GM12875 (cell line): ENCODE measurements around the gene TMPRSS9.

Source experiments
- H3K4me3 ChIP-seq: one replicate; pipeline ENCODE4 v1.5.1; 2011; ENCODE audit warnings: low read depth, low read length, control low read depth
- CTCF ChIP-seq: IDR thresholded peaks from 2 replicates; pipeline ENCODE4 v1.5.1; 2011; ENCODE audit warnings: low read depth, mild to moderate bottlenecking, control low read depth, inconsistent platforms, low read length, moderate library complexity, borderline replicate concordance; ENCODE audit not compliant: insufficient read depth

TMPRSS9 gene

GRCh38 chr19:2363419-2363818 lies 3.4 kb downstream of the TMPRSS9 start:
- H3K4me3 ChIP-seq = no peak overlapping the region
- TF ChIP-seq CTCF = no peak

- no peak overlapping the region for H3K4me3 ChIP-seq
- TF ChIP-seq CTCF = no peak
Measured at GRCh38 chr19:2365201-2365970, 5.3 kb downstream of the TMPRSS9 start.

GRCh38 chr19:2371656-2372055 lies 11.6 kb downstream of the TMPRSS9 start:
- no peak overlapping the region for H3K4me3 ChIP-seq
- no peak for TF ChIP-seq CTCF

- H3K4me3 ChIP-seq = no peak overlapping the region
- TF ChIP-seq CTCF = no peak
Measured at GRCh38 chr19:2372076-2372612, 12.1 kb downstream of the TMPRSS9 start.

GRCh38 chr19:2374808-2375207 lies 14.7 kb downstream of the TMPRSS9 start:
- no peak overlapping the region for H3K4me3 ChIP-seq
- TF ChIP-seq CTCF = no peak

DNA sequence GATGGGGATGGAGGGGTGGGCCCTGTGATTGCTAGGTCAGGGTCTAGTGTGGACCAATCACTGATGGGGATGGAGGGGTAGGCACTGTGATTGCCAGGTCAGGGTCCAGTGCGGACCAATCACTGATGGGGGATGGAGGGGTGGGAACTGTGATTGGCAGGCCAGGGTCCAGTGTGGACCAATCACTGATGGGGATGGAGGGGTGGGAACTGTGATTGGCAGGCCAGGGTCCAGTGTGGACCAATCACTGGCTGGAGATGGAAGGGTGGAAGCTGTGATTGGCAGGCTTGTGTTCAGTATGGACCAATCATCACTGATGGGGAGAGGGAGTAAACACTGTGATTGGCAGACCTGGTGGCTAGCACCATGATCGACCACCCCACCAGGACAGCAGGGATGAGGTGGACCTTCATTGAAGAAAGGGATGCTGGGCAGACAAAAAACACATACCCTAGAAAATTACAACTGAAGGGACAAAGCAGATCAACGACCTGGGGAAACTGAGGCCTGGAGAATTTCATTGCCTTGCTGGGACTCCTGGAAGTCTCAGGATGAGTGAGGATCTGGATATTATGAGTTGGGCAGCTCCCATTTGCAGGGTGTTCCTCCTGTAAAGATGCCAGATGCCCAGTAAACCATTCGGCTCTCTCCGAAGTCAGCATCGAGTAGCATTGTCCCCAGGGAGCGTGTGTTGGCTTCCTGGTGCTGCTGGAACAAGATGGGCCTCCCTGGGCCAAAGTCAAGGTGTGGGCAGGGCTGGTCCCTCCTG lies 15.5 kb downstream of the TMPRSS9 start:
- no peak overlapping the region for H3K4me3 ChIP-seq
- no peak for TF ChIP-seq CTCF
